ENCODE data around the gene CCDC191.
A peak's percentile ranks its signal among the peaks of the same experiment; 100 is the strongest.

CCDC191 gene

GRCh38 chr3:113968986-113969385, 87.3 kb downstream of the CCDC191 start:
- H3K4me1 ChIP-seq (ENCODE audit: insufficient read depth, low read length, severe bottlenecking) = no peaks in the 10 kb centered on the region
- TF ChIP-seq, protein P1, sequence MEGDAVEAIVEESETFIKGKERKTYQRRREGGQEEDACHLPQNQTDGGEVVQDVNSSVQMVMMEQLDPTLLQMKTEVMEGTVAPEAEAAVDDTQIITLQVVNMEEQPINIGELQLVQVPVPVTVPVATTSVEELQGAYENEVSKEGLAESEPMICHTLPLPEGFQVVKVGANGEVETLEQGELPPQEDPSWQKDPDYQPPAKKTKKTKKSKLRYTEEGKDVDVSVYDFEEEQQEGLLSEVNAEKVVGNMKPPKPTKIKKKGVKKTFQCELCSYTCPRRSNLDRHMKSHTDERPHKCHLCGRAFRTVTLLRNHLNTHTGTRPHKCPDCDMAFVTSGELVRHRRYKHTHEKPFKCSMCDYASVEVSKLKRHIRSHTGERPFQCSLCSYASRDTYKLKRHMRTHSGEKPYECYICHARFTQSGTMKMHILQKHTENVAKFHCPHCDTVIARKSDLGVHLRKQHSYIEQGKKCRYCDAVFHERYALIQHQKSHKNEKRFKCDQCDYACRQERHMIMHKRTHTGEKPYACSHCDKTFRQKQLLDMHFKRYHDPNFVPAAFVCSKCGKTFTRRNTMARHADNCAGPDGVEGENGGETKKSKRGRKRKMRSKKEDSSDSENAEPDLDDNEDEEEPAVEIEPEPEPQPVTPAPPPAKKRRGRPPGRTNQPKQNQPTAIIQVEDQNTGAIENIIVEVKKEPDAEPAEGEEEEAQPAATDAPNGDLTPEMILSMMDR (IDR thresholded peaks at IDR 0.05; ENCODE audit: low read length) = no peak
- TF ChIP-seq EZH2 (IDR thresholded peaks at IDR 0.05; ENCODE audit: borderline replicate concordance, low read length) = no peak
- H3K27ac ChIP-seq (ENCODE audit: low read depth, low read length, poor library complexity, severe bottlenecking) = no peak overlapping the region
- H3K36me3 ChIP-seq (ENCODE audit: insufficient read depth, low read length) = peaks cover 12% of the 10 kb centered on the region
- no peaks in the 10 kb centered on the region for H3K27me3 ChIP-seq (ENCODE audit: insufficient read depth, low read length)
- H3K79me2 ChIP-seq (ENCODE audit: insufficient read depth, low read length) = no peaks in the 10 kb centered on the region
- H3K9me3 ChIP-seq (ENCODE audit: low read length) = peaks cover 8% of the 10 kb centered on the region; the same call in 1 of the 2 replicates
- no peak overlapping the region for H3K9ac ChIP-seq (ENCODE audit: low read length)
- no peaks in the 10 kb centered on the region for H3K9me2 ChIP-seq (ENCODE audit: low read depth, low read length)
- no peak overlapping the region for H2AFZ ChIP-seq (ENCODE audit: low read length)
- H3K4me3 ChIP-seq (ENCODE audit: low read depth, low read length, poor library complexity, severe bottlenecking) = no peak overlapping the region
- no peaks in the 10 kb centered on the region for H4K20me1 ChIP-seq (ENCODE audit: insufficient read depth, low read length)
- H3F3A ChIP-seq (ENCODE audit: insufficient read depth, low read length) = no peaks in the 10 kb centered on the region
- no peak overlapping the region for H3K4me2 ChIP-seq (ENCODE audit: low read length)

DNA sequence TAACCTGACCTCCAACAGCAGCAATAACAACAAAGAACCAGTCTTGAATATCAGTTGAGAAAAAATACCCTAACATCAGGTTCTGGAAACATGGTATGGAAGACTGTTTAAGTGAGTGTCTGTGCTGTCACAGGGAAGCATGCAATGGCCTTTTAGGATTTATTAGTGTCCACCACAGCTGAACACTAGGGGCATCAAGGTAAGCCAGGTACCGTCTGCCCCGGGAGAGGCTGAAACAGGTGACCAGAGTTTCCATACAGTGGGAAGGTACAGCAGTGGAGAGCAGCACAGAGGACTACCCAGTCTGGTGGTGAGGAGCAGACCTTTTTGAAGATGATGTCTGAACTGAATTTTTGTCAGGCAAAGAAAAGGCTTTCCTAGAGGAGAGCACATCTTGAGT, 90.2 kb downstream of the CCDC191 start:
- Histone ChIP-seq H3K4me3 (ENCODE audit: low read depth, low read length, poor library complexity, severe bottlenecking) (no peak overlapping the region), H3K4me2 (ENCODE audit: low read length) (no peak overlapping the region), H3F3A (ENCODE audit: insufficient read depth, low read length) (no peaks in the 10 kb centered on the region), H3K79me2 (ENCODE audit: insufficient read depth, low read length) (no peaks in the 10 kb centered on the region), H4K20me1 (ENCODE audit: insufficient read depth, low read length) (no peaks in the 10 kb centered on the region), H3K4me1 (ENCODE audit: insufficient read depth, low read length, severe bottlenecking) (no peaks in the 10 kb centered on the region), H3K9me2 (ENCODE audit: low read depth, low read length) (no peaks in the 10 kb centered on the region), H3K36me3 (ENCODE audit: insufficient read depth, low read length) (peaks cover 24% of the 10 kb centered on the region), H3K9me3 (ENCODE audit: low read length) (no peaks in the 10 kb centered on the region), H3K27ac (ENCODE audit: low read depth, low read length, poor library complexity, severe bottlenecking) (no peak overlapping the region), H2AFZ (ENCODE audit: low read length) (no peak overlapping the region), H3K27me3 (ENCODE audit: insufficient read depth, low read length) (no peaks in the 10 kb centered on the region), H3K9ac (ENCODE audit: low read length) (no peak overlapping the region)
- TF ChIP-seq EZH2 (IDR thresholded peaks at IDR 0.05; ENCODE audit: borderline replicate concordance, low read length) = no peak
- TF ChIP-seq, protein P1 (IDR thresholded peaks at IDR 0.05; ENCODE audit: low read length) = peak; percentile 13; the same call in 1 of the 2 replicates

GRCh38 chr3:113963879-113964278, 92.4 kb downstream of the CCDC191 start:
- no peaks in the 10 kb centered on the region for H4K20me1 ChIP-seq (ENCODE audit: insufficient read depth, low read length)
- no peaks in the 10 kb centered on the region for H3K79me2 ChIP-seq (ENCODE audit: insufficient read depth, low read length)
- no peaks in the 10 kb centered on the region for H3F3A ChIP-seq (ENCODE audit: insufficient read depth, low read length)
- no peaks in the 10 kb centered on the region for H3K27me3 ChIP-seq (ENCODE audit: insufficient read depth, low read length)
- no peak overlapping the region for H3K4me2 ChIP-seq (ENCODE audit: low read length)
- H3K27ac ChIP-seq (ENCODE audit: low read depth, low read length, poor library complexity, severe bottlenecking) = no peak overlapping the region
- no peak overlapping the region for H3K9ac ChIP-seq (ENCODE audit: low read length)
- H3K9me2 ChIP-seq (ENCODE audit: low read depth, low read length) = no peaks in the 10 kb centered on the region
- peaks cover 47% of the 10 kb centered on the region for H3K36me3 ChIP-seq (ENCODE audit: insufficient read depth, low read length)
- no peak overlapping the region for H3K4me3 ChIP-seq (ENCODE audit: low read depth, low read length, poor library complexity, severe bottlenecking)
- no peak overlapping the region for H2AFZ ChIP-seq (ENCODE audit: low read length)
- H3K9me3 ChIP-seq (ENCODE audit: low read length) = no peaks in the 10 kb centered on the region
- TF ChIP-seq, protein P1 (IDR thresholded peaks at IDR 0.05; ENCODE audit: low read length) = no peak
- no peak for TF ChIP-seq EZH2 (IDR thresholded peaks at IDR 0.05; ENCODE audit: borderline replicate concordance, low read length)
- H3K4me1 ChIP-seq (ENCODE audit: insufficient read depth, low read length, severe bottlenecking) = no peaks in the 10 kb centered on the region

Measured in OCI-LY1 (cell line).